HL-60 (cell line): ENCODE data around the gene RIN3.

Experiments used
- CTCF ChIP-seq: IDR thresholded peaks from one replicate; pipeline ENCODE4 v1.5.1; 2011; ENCODE audit warnings: low read length, control low read depth, inconsistent platforms; ENCODE audit not compliant: insufficient read depth
- GABPA ChIP-seq: IDR thresholded peaks from 2 replicates; pipeline ENCODE4 v1.6.1; 2012; ENCODE audit warnings: low read depth
- REST ChIP-seq: IDR thresholded peaks from 2 replicates; pipeline ENCODE4 v1.6.1; 2012; ENCODE audit warnings: low read depth; ENCODE audit not compliant: insufficient replicate concordance

- TF ChIP-seq GABPA (no peak), CTCF (no peak), REST (no peak)
These were observed 184.8 kb downstream of the RIN3 start for GRCh38 chr14:92698393-92698792.
